Heart right ventricle (tissue), 16 donors: ENCODE results near the gene USP47. TPM values are rescaled to one million over a fixed set of nuclear protein-coding genes. Genes with fewer than 3 reads are reported as not detected.

Experiments used
- ATAC-seq, 8 donors: fragments of 200-7000 bp; cut with Tn5 transposase; one replicate each; pipeline ENCODE4 v1.9.1; 2020; ENCODE audit warnings: mild to moderate bottlenecking in 8 of 8, moderate library complexity in 8 of 8, moderate number of reproducible peaks in 1 of 8
- DNase-seq, 2 donors: peaks; one replicate each; pipeline ENCODE4 v3.0.0-alpha.2; 2020
- H3K27ac ChIP-seq, 10 donors: fragments of 200-600 bp; sonication (generic) in 2 of 10; one replicate each; pipeline versions ENCODE4 v1.5.0 to v1.8.0; 2020 to 2022; ENCODE audit warnings: mild to moderate bottlenecking in 3 of 10
- H3K27me3 ChIP-seq, 7 donors: fragments of 200-600 bp; one replicate each; pipeline ENCODE4 v1.8.0; 2021 to 2022; ENCODE audit warnings: mild to moderate bottlenecking in 2 of 7
- H3K36me3 ChIP-seq, 9 donors: fragments of 200-600 bp; sonication (generic) in 1 of 9; one replicate each; pipeline versions ENCODE4 v1.5.0 to v1.8.0; 2020 to 2022; ENCODE audit warnings: mild to moderate bottlenecking in 2 of 9
- H3K4me1 ChIP-seq, 9 donors: fragments of 200-600 bp; sonication (generic) in 1 of 9; one replicate each; pipeline versions ENCODE4 v1.5.0 to v1.8.0; 2020 to 2022; ENCODE audit warnings: mild to moderate bottlenecking in 4 of 9
- H3K4me3 ChIP-seq, 10 donors: fragments of 200-600 bp; sonication (generic) in 2 of 10; one replicate each; pipeline versions ENCODE4 v1.5.0 to v1.8.0; 2020 to 2022; ENCODE audit warnings: mild to moderate bottlenecking in 7 of 10, moderate library complexity in 2 of 10
- H3K9me3 ChIP-seq, 11 donors: fragments of 200-600 bp in 10 of 11; sonication (generic) in 2 of 11; one replicate each; pipeline versions ENCODE4 v1.5.0 to v1.8.0; 2013 to 2022; ENCODE audit warnings: mild to moderate bottlenecking in 2 of 11, control low read depth in 1 of 11, moderate library complexity in 1 of 11
- WGBS, 2 donors: extraction: QIAGEN DNeasy Blood & Tissue Kit; methylation state at CpG; one replicate each; pipeline ENCODE4 v1.1.7; 2013; ENCODE audit warnings: inconsistent platforms in 1 of 2; 5-methylcytosine and 5-hydroxymethylcytosine counted together
- intact Hi-C, 10 donors: fragments of 100-400 bp; cut with DNase I; formaldehyde crosslinking; loops; one replicate each; pipeline versions ENCODE4 v1.11.1 to v1.14.2; 2022
- polyA plus RNA-seq, 2 donors: library from polyadenylated mRNA; stranded (reverse); fragments of 200-250 nt; gene quantifications; one replicate each; pipeline ENCODE4 v1.2.3, GENCODE V29; 2013
- total RNA-seq, 10 donors: library from RNA; stranded (reverse); fragmentation: NEBNext Ultra II Directional in 3 of 10; extraction: Animal tissue kit (Norgen Biotek cat#: 25700) in 3 of 10; gene quantifications; one replicate each; pipeline versions ENCODE4 v1.2.1 to v1.2.4, GENCODE V29; 2021 to 2023
- TF ChIP-seq, protein P1 (sequence below), 9 donors: fragments of 200-600 bp; sonication (generic) in 2 of 9; IDR thresholded peaks; one replicate each; pipeline versions ENCODE4 v1.5.0 to v1.8.0; 2021 to 2022; ENCODE audit warnings: antibody characterized with exemption in 9 of 9, mild to moderate bottlenecking in 5 of 9, moderate library complexity in 1 of 9
- donor health status: Arrhythmogenic right ventricular cardiomyopathy.
- donor health status: ischemic (EF 13 %, LVEDD 7.1; RV severe dilation, severe dysfunction).
- donor health status: healthy with polysubstance abuse.
- donor health status: DM: no; HTN: yes; CAD: no.
- donor health status: DM: no; HTN: no; CAD: no.
- donor health status: ischemic (EF 25% LVEDD 6.9; RV normal size, moderate dysfunction).
- donor health status: ischemic (EF 25% LVEDD 5.7; RV mildly dilated, moderate dysfunction).
- donor health status: healthy.
- donor health status: DM: yes; HTN: yes; CAD: no.
- donor health status: Ischemic cardiomyopathy.
- donor health status: ischemic (EF 35%, LVEDD 5.7; RV mildly dilated, moderate dysfunction).
- donor health status: nonischemic (EF 11% LVEDD 7.7; RV severe dilation, severe dysfunction).
- donor health status: DM: yes; HTN: yes; CAD: no.
- donor health status: PGD.
- donor health status: ischemic (EF 29% LVEDD 5.4; RV normal size, mild dysfunction).
- donor health status: nonischemic (EF 23%, LVEDD 6.1; RV moderate dilation, normal function).

The USP47 gene
- total and polyA plus RNA-seq, 12 donors, result 30.5 to 56.4 (median 52.5) TPM

DNA sequence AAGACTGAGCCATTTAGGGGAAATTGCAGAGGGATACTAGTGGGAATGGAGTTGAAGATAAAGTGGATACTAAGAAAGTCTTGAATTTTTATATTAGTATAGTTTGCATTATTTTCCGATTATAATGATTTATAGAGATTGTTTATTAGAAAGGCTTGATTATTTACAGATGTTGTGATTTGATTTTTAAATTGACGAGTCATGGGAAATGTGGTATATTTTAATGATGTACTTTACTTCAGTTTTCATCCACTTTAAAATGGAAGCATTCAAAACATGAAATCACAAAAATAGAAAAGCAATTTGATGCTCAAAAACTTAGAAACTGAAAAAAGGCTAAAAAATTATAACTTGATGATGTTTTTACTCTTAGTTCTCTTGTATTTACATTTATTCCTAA, 21.2 kb downstream of the USP47 start:
- intact Hi-C loops, result no loop called here
- Histone ChIP-seq H3K36me3 (peaks cover 0 to 6% (median 0%) of the 10 kb centered on the region in 9 donors), H3K27me3 (no peaks in the 10 kb centered on the region), H3K4me3 (no peak overlapping the region), H3K4me1 (peaks cover 7 to 71% (median 38%) of the 10 kb centered on the region in 9 donors), H3K9me3 (peaks cover 0 to 26% (median 7%) of the 10 kb centered on the region in 11 donors), H3K27ac (no peak overlapping the region)
- DNase-seq, result no peak
- TF ChIP-seq, protein P1, sequence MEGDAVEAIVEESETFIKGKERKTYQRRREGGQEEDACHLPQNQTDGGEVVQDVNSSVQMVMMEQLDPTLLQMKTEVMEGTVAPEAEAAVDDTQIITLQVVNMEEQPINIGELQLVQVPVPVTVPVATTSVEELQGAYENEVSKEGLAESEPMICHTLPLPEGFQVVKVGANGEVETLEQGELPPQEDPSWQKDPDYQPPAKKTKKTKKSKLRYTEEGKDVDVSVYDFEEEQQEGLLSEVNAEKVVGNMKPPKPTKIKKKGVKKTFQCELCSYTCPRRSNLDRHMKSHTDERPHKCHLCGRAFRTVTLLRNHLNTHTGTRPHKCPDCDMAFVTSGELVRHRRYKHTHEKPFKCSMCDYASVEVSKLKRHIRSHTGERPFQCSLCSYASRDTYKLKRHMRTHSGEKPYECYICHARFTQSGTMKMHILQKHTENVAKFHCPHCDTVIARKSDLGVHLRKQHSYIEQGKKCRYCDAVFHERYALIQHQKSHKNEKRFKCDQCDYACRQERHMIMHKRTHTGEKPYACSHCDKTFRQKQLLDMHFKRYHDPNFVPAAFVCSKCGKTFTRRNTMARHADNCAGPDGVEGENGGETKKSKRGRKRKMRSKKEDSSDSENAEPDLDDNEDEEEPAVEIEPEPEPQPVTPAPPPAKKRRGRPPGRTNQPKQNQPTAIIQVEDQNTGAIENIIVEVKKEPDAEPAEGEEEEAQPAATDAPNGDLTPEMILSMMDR (IDR thresholded peaks at IDR 0.05), result no peak
- WGBS, 2 donors, result 96 to 98% methylated on average over 2 of the region's 2 CpGs
- no peak for ATAC-seq

DNA sequence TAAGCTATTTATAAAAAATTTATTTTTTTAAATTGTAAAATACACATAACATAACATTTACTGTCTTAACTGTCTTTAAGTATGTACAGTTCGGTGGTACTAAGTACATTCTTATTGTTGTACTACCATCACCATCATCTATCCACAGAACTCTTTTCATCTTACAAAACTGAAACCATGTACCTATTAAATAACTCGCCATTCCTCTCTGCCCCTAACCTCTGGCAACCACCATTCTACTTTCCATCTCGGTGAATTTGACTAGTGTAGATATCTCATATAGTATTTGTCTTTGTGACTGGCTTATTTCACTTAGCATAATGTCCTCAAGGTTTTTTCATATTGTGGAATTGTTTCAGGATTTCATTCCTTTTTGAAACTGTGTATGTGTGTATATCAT, 22.6 kb downstream of the USP47 start:
- 84 to 91% methylated on average over 3 of the region's 3 CpGs for WGBS, 2 donors
- intact Hi-C loops, result no loop called here

DNA sequence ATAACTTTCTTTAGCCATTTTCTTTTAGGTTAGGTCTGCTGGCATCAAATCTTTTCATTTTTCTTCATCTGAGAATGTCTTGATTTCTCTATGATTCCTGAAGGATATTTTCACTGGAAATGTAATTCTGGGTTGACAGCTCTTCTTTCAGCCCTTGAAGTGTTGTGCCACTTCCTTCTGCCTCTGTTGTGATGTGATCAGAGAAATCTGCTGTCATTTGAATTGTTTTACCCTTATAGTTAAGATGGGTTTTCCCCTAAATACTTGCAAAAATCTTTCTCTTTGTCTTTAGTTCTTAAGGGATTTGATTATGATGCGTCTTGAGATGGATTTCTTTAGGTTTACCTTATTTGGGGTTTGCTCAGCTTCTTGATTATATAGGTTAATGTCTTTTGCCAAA, 23.0 kb downstream of the USP47 start:
- Histone ChIP-seq H3K9me3 (peaks cover 0 to 36% (median 7%) of the 10 kb centered on the region in 11 donors), H3K36me3 (peaks cover 0 to 6% (median 0%) of the 10 kb centered on the region in 9 donors), H3K27me3 (no peaks in the 10 kb centered on the region), H3K27ac (no peak overlapping the region), H3K4me1 (peaks cover 0 to 57% (median 22%) of the 10 kb centered on the region in 9 donors), H3K4me3 (no peak overlapping the region)
- 94 to 97% methylated on average over 1 of the region's 1 CpG for WGBS, 2 donors
- intact Hi-C loops, result no loop called here
- ATAC-seq (no peak), DNase-seq (no peak)
- TF ChIP-seq, protein P1 (IDR thresholded peaks at IDR 0.05), result no peak

More for the DNA sequence above, 22.6 kb downstream of the USP47 start:
- DNase-seq (no peak), ATAC-seq (no peak)
- H3K27me3 ChIP-seq, result no peaks in the 10 kb centered on the region
- no peak overlapping the region for H3K27ac ChIP-seq
- H3K4me3 ChIP-seq, result no peak overlapping the region
- H3K36me3 ChIP-seq, result peaks cover 0 to 6% (median 0%) of the 10 kb centered on the region in 9 donors
- TF ChIP-seq, protein P1 (IDR thresholded peaks at IDR 0.05), result no peak
- H3K9me3 ChIP-seq, result peaks cover 0 to 36% (median 7%) of the 10 kb centered on the region in 11 donors
- peaks cover 0 to 58% (median 25%) of the 10 kb centered on the region in 9 donors for H3K4me1 ChIP-seq

DNA sequence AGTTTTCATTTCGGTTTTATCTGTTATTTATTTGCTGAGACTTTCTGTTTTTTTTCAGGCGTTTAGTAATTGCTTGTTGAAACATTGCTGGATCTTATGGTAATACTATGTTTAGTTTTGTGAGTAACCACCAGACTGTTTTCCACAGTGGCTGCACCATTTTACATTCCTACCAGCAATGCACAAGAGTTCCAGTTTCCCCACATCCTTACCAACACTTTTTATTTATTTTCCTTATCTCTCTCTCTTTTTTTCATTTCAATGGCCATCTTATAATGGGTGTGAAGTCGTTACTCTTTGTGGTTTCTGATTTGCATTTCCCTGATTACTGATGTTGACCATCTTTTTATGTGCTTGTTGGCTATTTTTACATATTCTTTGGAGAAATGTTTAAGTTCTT, 23.7 kb downstream of the USP47 start:
- Histone ChIP-seq H3K4me3 (no peak overlapping the region), H3K4me1 (peaks cover 0 to 57% (median 22%) of the 10 kb centered on the region in 9 donors), H3K9me3 (peaks cover 0 to 36% (median 7%) of the 10 kb centered on the region in 11 donors), H3K27me3 (no peaks in the 10 kb centered on the region), H3K36me3 (peaks cover 0 to 6% (median 0%) of the 10 kb centered on the region in 9 donors), H3K27ac (no peak overlapping the region)
- intact Hi-C loops, result no loop called here
- WGBS, 2 donors, result 72 to 77% methylated on average over 3 of the region's 3 CpGs
- ATAC-seq (no peak), DNase-seq (no peak)
- TF ChIP-seq, protein P1 (IDR thresholded peaks at IDR 0.05), result no peak
